HepG2 (cell line): Measurements from ENCODE around the gene PGS1. TPM values are rescaled to one million over a fixed set of nuclear protein-coding genes. Genes with fewer than 3 reads are reported as not detected.

Experiments used
- ADNP ChIP-seq: sonication (generic); formaldehyde crosslinking; IDR thresholded peaks from 2 replicates; pipeline ENCODE4 v1.4.0; 2020; ENCODE audit warnings: missing genetic modification reagents
- GMEB1 ChIP-seq: sonication (generic); formaldehyde crosslinking; IDR thresholded peaks from 2 replicates; pipeline ENCODE4 v1.5.1; 2020; ENCODE audit warnings: missing genetic modification reagents, mild to moderate bottlenecking, borderline replicate concordance
- GMEB2 ChIP-seq: IDR thresholded peaks from 2 replicates; pipeline ENCODE4 v1.6.1; 2016; ENCODE audit warnings: missing biosample characterization, missing genetic modification reagents, low read depth
- RFX3 ChIP-seq: IDR thresholded peaks from 2 replicates; pipeline ENCODE4 v1.6.1; 2016; ENCODE audit warnings: missing biosample characterization, missing genetic modification reagents
- ZFP91 ChIP-seq: sonication (generic); formaldehyde crosslinking; IDR thresholded peaks from 2 replicates; pipeline ENCODE4 v1.9.0; 2022; ENCODE audit warnings: missing genetic modification reagents, mild to moderate bottlenecking, borderline replicate concordance
- ZNF232 ChIP-seq: sonication (generic); formaldehyde crosslinking; IDR thresholded peaks from 2 replicates; pipeline ENCODE4 v1.4.0; 2020; ENCODE audit warnings: missing genetic modification reagents, borderline replicate concordance
- ZNF382 ChIP-seq: sonication (generic); formaldehyde crosslinking; IDR thresholded peaks from 2 replicates; pipeline ENCODE4 v1.5.0; 2020; ENCODE audit warnings: missing genetic modification reagents, mild to moderate bottlenecking, borderline replicate concordance
- ZNF674 ChIP-seq: sonication (generic); formaldehyde crosslinking; IDR thresholded peaks from 2 replicates; pipeline ENCODE4 v1.5.0; 2020; ENCODE audit warnings: low read depth, mild to moderate bottlenecking, missing genetic modification reagents
- polyA plus RNA-seq, 8 experiments: library from polyadenylated mRNA; depleted of rRNA in 3 of 8; stranded (reverse) in 7 of 8; unstranded in 1 of 8; fragments of >200 nt; fragmentation: Illumina TruSeq in 4 of 8; extraction: Trizol in 4 of 8; gene quantifications; 2 replicates each; pipeline versions ENCODE4 v1.2.1 to v1.2.3, GENCODE V29; 2011 to 2016; ENCODE audit warnings: low read depth in 4 of 8, missing spikeins in 1 of 8, mixed read lengths in 1 of 8; ENCODE audit not compliant: insufficient read depth in 1 of 8
- total RNA-seq, 5 experiments: library from RNA; depleted of rRNA; stranded (reverse); fragments of >200 nt; fragmentation: Illumina TruSeq; extraction: Trizol; gene quantifications; 2 replicates each; pipeline ENCODE4 v1.2.3, GENCODE V29; 2016; ENCODE audit warnings: low read depth in 1 of 5
- TF ChIP-seq, protein P1 (sequence below): sonication (generic); formaldehyde crosslinking; IDR thresholded peaks from 2 replicates; pipeline ENCODE4 v1.5.1; 2020; ENCODE audit warnings: mild to moderate bottlenecking, missing genetic modification reagents, moderate library complexity

PGS1 gene
- total and polyA plus RNA-seq, 2 of the 13 experiments (the other 11 are each of a cell fraction or from before 2014, with no cell fraction given), result 25.9 to 31.5 TPM

GRCh38 chr17:78466786-78467715 lies 88.6 kb downstream of the PGS1 start (continued):
- TF ChIP-seq GMEB1 (CRISPR knock-in tag) (no peak), RFX3 (CRISPR knock-in tag) (no peak), ZNF232 (CRISPR knock-in tag) (0 out of 2 replicates have a peak, but pooled peaks have one; percentile 28), ADNP (CRISPR knock-in tag) (no peak), GMEB2 (CRISPR knock-in tag) (no peak), ZNF674 (CRISPR knock-in tag) (no peak), ZNF382 (CRISPR knock-in tag) (no peak), ZFP91 (CRISPR knock-in tag) (peak; percentile 50; the same call in 1 of the 2 replicates)
- TF ChIP-seq, protein P1, sequence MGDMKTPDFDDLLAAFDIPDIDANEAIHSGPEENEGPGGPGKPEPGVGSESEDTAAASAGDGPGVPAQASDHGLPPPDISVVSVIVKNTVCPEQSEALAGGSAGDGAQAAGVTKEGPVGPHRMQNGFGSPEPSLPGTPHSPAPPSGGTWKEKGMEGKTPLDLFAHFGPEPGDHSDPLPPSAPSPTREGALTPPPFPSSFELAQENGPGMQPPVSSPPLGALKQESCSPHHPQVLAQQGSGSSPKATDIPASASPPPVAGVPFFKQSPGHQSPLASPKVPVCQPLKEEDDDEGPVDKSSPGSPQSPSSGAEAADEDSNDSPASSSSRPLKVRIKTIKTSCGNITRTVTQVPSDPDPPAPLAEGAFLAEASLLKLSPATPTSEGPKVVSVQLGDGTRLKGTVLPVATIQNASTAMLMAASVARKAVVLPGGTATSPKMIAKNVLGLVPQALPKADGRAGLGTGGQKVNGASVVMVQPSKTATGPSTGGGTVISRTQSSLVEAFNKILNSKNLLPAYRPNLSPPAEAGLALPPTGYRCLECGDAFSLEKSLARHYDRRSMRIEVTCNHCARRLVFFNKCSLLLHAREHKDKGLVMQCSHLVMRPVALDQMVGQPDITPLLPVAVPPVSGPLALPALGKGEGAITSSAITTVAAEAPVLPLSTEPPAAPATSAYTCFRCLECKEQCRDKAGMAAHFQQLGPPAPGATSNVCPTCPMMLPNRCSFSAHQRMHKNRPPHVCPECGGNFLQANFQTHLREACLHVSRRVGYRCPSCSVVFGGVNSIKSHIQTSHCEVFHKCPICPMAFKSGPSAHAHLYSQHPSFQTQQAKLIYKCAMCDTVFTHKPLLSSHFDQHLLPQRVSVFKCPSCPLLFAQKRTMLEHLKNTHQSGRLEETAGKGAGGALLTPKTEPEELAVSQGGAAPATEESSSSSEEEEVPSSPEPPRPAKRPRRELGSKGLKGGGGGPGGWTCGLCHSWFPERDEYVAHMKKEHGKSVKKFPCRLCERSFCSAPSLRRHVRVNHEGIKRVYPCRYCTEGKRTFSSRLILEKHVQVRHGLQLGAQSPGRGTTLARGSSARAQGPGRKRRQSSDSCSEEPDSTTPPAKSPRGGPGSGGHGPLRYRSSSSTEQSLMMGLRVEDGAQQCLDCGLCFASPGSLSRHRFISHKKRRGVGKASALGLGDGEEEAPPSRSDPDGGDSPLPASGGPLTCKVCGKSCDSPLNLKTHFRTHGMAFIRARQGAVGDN, result peak; percentile 45; the same call in 1 of the 2 replicates
